GM21528 (cell line): ENCODE results near the gene PLA2G4E.

ENCODE experiments used
- ATAC-seq: cut with Tn5 transposase; IDR thresholded peaks from one replicate; pipeline ENCODE4 v1.9.1; 2021; ENCODE audit warnings: mild to moderate bottlenecking, moderate library complexity; ENCODE audit not compliant: unreplicated experiment, low FRiP score

Gene PLA2G4E

DNA sequence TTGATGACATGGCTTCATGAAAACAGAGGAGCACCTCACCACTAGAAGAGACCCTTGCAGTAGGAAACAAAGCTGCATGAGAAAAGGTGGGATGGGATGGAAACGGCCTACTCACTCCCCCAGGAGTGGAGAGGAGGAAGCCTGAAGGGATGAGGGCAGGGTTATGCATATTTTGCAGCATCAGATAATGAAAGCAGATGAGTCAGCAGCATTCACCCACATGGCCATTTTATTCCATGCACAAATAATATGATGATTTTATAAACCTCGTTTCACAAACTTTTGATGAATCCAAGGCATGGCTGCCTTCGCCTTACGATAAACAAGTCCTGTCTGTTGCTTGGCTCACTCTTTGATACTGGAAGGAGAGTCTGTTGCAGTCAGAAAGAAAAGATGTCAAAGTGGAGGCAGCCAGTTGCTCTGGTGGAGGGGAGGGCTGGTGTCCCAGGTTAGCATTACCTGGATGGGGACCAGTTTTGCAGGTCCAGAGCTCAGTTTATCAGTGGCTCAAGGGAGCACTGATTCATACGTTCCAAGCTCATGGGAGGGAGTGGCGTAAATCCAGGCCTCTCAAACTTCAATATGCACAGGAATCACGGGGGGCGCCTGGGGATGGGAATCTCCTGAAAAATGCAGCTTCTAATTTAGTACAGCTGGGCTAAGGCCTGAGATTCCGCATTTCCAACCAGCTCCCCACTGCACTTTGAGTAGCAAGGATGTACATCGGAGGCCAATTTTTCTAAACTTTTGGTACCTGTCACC lies 39.3 kb downstream of the PLA2G4E start:
- no peak for ATAC-seq

DNA sequence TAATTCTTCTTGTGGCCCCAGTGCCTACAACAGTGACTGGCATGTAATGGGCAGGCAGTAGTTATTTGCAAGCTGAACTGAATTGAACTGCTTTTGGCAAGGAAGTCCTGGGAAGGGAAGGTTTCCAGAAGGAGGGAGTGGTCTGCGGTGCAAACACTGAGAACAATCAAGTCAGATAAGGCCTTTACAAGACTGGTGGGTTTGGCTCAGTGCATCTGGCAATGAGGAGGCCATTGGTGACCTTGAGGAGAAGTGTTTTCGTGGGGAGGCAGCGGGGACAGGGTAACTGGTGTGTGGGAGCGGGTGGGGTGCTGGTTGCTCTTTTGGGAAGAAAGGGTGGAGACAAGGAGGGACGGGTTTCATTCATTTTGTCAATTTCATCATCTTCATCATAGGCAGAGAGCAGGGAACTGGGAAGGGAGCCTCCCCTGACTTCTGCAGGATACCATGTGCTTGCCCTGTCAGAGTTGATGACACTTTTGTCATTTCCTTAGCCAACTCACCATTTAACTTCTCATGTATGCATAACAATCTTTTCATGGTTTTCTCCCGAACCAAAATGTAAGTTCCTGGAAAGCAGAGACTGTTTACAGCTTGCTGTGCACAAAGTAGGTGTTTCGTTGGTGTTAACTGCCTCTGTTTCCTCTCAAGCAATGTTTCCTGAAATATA lies 40.1 kb downstream of the PLA2G4E start:
- no peak for ATAC-seq

DNA sequence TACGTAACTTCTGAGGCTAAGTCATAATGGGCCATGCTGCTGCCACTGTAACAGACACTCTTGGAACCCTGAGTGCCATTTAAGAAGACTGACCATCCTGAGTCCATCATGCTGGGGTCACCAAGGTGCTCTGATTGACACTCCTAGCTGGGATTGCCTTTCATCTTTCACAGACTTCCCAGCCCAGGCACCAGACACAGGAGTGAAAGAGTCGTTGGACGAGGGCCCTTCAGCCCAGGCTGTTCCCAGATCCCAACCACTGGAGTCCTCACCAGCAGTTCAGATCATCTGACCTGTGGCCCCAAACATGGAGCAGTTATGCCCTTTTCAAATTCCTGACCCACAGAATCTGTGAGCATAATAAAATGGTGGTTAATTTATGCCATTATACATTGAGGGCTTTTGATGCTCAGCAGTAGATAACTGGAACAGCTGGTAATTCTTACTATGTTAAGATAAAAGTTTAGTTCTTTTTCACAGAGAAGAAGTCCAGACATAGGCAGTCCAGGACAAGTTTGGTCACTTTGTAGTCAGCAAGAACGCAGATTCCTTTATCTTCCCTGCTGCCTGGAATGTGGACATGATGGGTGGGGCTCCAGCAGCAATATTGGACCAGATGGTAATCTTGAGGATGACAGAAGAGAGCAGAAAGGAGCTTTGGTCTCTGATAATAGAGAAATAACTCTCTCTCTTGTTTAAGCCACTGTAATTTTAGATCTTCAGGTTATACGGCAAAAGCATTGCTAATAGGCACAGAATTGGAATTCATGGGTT lies 41.2 kb downstream of the PLA2G4E start:
- no peak for ATAC-seq

DNA sequence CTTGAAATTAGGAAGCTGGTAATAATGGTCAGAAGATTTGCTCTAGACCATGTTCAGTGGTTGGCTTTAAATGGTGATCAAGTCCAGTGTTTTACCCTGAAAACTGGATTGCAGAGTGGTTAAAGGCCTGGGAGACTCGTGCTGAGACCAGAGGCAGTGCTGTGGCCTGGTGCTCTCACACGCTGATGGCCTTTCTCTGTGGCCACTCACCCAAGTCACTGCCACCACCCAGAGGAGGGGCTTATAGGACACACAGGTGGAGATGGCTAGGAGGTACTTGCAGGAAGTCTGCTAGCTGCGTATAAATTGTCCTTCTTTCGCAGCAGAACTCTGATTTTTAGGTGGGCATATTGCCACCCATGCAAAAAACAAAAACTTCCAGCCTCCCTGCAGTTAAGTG lies 42.3 kb downstream of the PLA2G4E start:
- ATAC-seq = no peak

DNA sequence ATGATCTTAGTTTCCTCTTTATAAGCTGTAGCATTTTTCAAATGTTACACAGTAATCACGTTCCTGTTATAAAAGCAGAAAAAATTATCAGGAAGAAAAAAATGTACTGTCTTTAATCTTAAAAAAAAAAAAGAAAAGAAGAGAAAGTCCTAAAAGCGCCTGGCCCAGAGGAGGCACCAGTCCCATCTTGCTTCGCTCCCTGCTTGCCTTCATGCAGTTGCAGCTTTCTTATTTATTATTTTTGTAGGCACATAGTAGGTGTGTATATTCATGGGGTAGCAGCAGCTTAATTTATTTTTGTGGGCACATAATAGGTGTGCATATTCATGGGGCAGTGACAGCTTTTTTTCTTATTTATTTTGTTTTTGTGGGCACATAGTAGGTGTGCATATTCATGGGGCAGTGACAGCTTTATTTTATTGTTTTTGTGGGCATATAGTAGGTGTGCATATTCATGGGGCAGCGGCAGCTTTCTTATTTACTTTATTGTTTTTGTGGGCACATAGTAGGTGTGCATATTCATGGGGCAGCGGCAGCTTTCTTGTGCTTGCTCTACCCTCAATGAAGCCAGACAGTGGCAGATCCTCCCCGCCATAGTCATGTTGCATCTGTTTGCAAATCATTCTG lies 43.0 kb downstream of the PLA2G4E start:
- no peak for ATAC-seq

DNA sequence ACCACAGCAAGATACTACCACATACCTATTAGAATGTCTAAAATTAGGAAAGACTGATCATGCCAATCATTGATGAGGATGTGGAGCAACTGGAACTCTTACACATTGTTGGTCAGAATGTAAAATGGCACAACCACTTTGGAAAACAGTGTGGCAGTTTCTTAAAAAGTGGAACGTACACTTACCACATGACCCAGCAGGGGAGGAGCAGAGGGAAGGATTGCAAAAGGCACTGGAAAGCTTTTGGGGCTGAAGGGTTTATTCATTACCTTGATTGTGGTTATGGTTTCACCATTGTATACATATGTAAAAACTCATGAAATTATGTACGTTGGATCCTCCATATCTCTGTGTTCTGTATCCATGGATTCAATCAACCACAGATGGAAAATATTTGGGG lies 45.2 kb downstream of the PLA2G4E start:
- ATAC-seq = no peak

DNA sequence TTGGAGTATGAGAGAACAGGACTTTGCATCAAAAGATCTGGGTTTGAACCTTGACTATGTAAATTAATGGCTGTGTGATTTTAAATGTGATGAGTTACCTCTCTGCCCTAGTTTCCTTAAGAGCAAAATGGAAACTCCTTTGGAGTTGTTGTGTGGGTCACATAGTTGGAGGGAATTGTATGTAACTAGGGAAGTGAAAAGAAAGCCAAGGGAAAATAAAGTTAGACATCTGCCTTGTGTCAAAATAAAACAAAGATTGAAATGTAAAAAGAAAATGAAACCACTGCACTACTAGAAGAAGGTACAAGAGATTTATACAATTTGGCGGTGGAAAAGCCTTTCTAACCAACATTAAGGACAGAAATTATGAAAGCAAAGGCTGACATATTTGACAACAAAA lies 46.8 kb downstream of the PLA2G4E start:
- ATAC-seq = no peak

DNA sequence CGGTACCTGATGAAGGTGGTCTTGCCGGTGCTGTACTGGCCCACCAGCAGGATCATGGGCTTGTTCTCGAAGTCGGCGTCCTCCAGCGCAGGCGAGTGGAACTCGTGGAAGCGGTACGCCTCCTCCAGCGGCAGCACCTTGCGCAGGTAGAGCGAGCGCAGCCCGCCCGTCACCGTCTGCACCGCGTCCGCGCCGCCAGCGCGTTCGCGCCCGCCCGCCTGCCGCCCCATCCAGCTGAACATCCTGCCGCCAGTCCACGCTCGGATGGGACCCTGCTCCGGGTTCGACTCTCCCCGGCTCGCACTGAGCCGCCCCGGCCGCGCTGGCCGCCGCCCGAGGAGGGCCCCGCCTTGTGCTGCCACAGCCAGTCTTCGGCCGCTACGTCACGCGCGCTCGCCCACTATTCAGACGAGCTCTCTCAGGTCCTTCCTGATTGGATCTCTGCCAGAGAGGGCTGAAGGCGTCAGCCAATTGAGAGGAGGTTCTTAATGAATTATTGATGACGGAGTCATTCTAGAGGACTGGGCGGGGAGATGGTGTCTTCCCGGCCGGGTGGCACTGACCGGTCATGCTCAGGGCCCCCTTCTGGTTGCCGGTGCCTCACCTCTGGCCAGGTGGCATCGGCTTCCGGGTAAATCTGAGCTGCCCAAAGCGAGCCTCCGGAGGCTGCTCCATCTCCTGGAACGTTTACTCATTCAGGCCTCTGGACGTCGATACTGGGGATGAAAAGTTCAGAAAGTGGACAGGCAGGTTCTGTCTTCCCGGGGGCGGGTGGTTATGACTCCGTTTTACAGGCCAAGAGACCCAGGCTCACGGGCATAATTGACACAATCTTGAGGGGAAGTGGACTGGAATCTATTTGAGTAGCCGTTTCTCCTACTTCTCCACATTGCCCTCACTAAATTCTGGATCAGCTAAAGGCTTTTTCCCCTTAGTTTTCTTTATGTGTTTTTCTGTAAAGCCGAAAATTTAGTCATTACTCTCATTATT lies 48.3 kb downstream of the PLA2G4E start, which contains the start of gene EHD4:
Gene EHD4, minus strand, starts transcription at position 305 of the 990 bp plus-strand sequence. Its CDS starts 63 bp downstream, at position 242.
- ATAC-seq = peak; percentile 80

DNA sequence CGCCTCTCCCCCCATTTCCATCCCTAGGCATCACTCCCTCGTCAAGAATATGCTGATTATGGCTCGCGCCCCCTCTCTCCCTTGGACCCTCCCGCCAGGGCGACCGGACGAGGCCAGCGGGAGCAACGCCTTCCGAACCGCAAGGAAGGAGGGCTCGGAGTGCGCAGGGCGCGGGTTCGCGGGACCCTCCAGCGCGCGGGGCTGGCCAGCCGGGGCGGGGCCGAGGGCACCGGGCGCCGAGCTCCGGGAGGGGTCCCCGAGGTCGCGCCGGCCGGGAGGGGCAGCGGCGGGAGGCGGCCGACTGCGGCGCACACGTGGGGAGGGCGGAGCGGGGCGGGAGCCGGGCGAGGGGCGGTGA lies 49.0 kb downstream of the PLA2G4E start:
- peak; percentile 31 for ATAC-seq

DNA sequence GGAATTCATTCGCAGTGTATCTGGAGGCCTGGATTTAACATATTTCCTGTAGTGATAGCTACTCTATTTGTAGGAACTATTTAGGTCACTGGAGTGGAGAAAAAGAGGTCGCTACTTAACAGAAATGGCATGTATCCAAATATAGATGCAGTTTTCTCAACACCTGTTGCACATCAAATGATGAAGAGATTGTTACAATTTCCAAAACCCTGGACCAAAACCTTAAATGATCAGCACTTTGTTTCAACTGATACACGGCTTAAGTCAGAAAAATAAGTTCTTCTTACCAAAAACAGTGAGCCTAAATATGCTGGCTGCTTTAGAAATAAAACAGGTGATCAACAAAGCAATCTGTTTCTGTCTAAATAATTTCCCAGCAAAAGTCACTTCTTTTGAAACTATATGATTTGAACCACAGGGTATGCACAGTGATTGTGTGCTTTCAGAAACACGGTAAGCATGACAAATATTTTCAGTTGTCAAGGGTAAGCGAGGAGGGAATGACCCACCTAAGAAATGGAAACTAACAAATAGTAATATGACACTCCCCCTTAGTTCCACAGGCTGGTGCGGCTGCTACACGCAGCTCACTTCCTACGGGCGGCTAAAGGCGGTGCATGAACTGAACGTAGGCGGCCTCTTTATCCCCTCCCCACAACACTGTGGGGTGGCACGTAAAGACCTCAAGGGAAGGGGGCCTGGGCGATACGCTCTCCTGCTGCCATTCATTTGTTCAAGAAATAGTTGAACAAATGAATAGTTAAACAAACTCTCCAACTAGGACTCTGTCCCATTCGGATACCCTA lies 49.5 kb downstream of the PLA2G4E start:
- ATAC-seq = peak; percentile 50

DNA sequence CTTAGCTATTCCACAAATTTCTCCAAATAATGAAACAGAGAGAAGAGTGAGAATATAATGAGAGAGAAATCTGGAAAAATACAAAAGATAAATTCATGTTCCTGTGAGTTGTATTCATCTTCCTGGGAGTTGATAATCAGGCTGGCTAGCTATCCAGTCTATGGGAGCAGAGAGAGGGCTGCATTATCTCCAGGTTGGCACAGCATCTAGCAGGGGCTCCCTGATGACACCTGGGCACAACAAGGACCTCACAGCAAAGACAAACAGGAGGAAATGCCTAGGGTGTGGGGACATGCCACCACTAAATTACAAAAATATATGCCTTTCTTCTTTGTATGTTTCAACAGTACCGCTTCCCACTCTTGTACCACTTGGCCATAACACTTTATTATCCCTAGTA lies 50.4 kb downstream of the PLA2G4E start:
- ATAC-seq = no peak

DNA sequence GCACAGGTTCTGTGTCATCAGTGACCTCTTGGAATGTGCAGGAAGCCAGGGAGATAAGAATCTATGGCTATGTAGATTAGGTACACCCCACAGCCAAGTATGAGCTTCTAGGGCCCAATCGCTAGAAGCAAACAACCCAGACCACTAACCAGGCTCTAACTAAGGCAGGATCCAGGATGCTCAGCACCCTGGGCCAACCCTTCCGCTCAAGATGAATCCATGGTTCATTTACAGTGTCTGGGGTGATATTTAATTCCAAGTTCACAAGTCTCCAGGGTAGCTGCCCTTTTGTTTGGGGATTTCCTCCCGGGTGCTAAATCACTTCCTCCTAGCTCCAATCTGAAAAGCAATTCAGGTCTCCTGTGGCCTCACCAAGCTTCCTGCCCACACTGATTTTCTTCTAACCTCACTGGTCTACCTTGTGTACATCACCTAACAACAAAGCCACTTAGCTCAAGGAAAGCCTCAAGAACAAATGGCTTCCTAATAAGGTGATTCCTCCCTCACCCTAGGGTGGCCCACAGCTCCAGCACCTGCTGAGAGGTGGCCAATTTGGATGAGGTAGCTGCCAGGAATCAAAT lies 50.9 kb downstream of the PLA2G4E start:
- no peak for ATAC-seq

DNA sequence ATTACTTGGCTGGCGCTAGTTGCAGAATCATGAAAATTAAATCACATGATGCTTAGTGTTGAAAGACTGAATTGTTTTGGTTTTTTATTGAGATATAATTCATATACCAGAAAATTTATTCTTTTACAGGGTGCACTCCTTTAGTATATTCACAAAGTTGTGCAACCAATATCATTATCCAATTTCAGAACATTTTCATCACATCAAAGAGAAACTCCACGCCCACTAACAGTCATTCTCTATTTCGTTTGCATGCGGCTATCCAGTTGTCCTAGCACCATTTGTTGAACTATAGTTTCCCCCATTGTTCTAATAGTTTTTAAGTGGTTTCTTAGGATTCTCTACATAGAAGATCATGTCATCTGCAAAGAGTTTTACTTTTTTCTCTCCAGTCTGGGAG lies 52.1 kb downstream of the PLA2G4E start:
- ATAC-seq = no peak

DNA sequence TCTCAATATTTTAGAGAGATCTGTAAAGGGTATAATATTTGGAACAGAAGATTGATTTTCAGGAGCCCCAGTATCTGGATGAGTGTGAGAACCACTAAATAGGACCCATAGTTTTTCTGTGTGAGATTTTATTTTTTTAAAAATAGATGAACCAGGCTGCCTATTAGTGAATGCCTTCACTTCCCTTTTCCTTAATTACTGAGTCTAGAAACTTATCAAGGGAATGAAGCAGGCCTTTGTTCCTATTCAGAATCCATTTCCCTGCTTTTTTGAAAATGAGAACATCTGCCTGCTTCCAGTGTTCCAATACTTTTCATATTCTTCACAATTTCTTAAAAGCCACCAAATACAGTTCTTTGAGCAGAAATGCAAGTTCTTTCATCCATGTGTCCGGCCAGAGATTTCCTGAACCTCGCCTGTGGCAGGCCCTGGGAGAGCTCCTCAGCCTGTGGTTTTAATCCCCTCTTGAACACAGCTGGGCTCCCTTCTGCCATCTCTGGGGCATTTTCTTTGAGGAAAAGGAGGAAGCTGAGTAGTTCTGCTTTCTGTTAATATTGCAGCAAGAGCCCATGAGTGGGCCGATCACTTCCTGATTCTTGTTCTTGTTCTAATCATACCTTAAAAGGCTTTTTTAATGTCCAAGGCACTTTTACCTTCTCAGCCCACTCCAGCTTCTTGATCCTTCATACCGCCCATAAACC lies 53.2 kb downstream of the PLA2G4E start:
- ATAC-seq = no peak

DNA sequence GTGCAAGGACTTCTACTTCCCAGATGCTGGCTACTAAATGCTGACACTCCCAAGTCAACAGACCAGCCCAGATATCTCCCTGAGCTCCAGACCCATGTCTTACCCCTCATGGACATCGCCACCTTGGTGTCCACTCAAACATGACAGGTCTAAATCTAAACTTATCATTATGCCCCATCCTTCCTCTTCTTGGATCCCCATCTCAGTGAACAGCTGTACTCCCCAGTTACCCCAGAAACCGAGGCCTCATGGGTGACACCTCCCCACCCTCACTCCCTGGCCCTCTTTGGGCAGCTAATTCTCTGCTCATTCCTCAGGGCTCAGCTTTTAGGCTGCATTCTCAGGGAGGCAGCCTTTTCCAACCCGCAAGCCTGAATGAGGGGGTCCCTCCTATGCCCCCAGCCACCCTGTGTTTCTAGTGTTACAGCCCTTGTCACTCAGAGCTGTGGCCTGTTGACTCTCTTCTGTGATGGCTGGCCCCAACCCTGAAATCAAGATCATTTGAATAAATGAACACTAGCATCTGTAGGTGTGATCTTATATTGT lies 53.8 kb downstream of the PLA2G4E start:
- no peak for ATAC-seq

DNA sequence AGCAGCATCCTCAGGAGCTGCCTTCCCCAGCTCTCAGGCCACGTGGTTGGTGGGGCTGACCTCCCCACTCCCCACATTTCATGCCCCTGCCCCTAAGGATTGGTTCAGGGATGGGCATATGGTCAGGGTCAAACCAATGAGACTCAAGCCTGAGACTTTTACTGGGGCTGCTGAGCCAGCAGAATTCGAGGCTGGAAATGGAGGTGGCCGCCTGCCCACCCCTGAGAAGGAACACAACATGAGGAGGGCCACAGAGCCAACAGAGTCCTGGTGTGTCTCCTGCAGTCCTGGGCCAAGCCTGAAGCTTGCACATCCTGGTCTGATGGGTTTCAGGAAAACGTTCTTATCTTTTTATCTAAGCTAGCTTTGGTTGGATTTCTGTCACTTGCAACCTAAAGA lies 54.4 kb downstream of the PLA2G4E start:
- ATAC-seq = no peak

DNA sequence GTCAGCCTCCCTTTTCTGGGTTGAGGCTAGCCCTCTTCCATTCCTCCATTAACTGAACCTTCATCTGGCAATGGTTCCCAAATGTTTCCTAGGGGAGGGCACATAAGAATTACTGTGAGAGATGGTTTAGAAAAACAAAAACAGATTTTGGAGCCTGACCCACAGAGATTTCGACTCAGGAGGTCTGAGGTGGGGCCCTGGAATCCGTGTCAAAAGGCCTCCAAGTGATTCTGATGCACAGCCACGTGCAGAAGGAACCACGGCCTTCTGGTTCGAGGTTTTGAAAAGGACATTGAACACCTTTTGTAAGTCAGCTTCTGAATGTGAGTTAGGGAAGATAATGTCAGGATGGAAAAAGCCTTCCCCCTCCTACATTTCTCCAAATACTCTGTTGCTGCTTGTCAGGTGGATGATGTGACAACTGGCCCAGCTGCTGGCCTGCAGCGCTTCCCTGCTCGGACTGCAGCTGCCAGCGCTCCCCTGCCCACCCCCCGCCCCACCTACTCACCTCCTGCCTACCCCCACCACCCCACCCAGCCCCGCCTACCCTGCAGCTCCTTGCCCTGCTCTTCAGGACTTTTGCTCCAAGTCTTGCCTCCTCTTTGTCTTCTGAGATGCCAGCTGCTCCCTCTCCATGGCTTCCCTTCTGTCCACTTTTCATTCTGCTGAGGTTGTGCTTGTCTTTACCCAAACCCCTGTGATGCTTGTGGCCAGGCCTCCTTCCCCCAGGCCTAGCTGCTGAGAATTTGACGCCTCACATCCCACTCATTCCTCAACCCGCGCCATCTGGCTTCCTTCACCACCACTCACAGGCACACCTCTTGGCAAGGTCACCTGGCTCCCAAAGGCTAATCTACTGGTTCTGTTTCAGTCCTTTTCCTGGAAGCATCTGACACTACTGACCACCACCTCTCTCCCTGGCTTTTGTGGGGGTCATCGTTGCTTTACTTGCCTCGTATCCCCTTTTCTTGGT lies 55.1 kb downstream of the PLA2G4E start:
- no peak for ATAC-seq
